Esophagus muscularis mucosa (tissue), 4 donors: Measurements from ENCODE around the gene CLSTN1. TPM values are rescaled to one million over a fixed set of nuclear protein-coding genes. Genes with fewer than 3 reads are reported as not detected.
A peak's percentile ranks its signal among the peaks of the same experiment; 100 is the strongest.

Source experiments
- DNase-seq: peaks from one replicate; pipeline ENCODE4 v3.0.0-alpha.2; 2017; ENCODE audit errors: extremely low spot score
- H3K27ac ChIP-seq, 4 donors: fragments of 200-600 bp; sonication (generic); replicated peaks in 1 of 4; 1 replicate in 3 of 4; 2 replicates in 1 of 4; pipeline ENCODE4 v1.5.1; 2016 to 2019; ENCODE audit warnings: mild to moderate bottlenecking in 1 of 4
- H3K27me3 ChIP-seq, 4 donors: fragments of 200-600 bp; sonication (generic); one replicate each; pipeline versions ENCODE4 v1.5.1 to v1.6.0; 2016 to 2019
- H3K36me3 ChIP-seq, 4 donors: fragments of 200-600 bp; sonication (generic); one replicate each; pipeline ENCODE4 v1.5.1; 2016 to 2019
- H3K4me1 ChIP-seq, 4 donors: fragments of 200-600 bp; sonication (generic); one replicate each; pipeline ENCODE4 v1.5.1; 2016 to 2019
- H3K4me3 ChIP-seq, 4 donors: fragments of 200-600 bp; sonication (generic); 1 replicate in 2 of 4; 2 replicates in 2 of 4; pipeline ENCODE4 v1.5.1; 2016 to 2019; ENCODE audit warnings: mild to moderate bottlenecking in 4 of 4, moderate library complexity in 1 of 4
- H3K9me3 ChIP-seq, 4 donors: fragments of 200-600 bp; sonication (generic); 1 replicate in 3 of 4; 2 replicates in 1 of 4; pipeline ENCODE4 v1.5.1; 2016 to 2019
- EP300 ChIP-seq: sonication (generic); formaldehyde crosslinking; IDR thresholded peaks from one replicate; pipeline ENCODE4 v1.6.1; 2017; ENCODE audit warnings: antibody characterized with exemption
- POLR2A ChIP-seq: fragments of 450-650 bp; IDR thresholded peaks from one replicate; pipeline ENCODE4 v1.6.1; 2017; ENCODE audit warnings: antibody characterized with exemption, moderate library complexity, mild to moderate bottlenecking, low read depth
- POLR2AphosphoS5 ChIP-seq, 2 donors: sonication (generic); formaldehyde crosslinking; IDR thresholded peaks; one replicate each; pipeline ENCODE4 v1.6.1; 2017; ENCODE audit warnings: antibody characterized with exemption in 2 of 2
- WGBS: methylation state at CpG from one replicate; pipeline ENCODE4 v1.1.5; 2018; 5-methylcytosine and 5-hydroxymethylcytosine counted together
- intact Hi-C: fragments of 100-400 bp; cut with DNase I; formaldehyde crosslinking; loops from one replicate; pipeline ENCODE4 v1.15.1; 2023
- total RNA-seq, 4 donors: library from RNA; depleted of rRNA; stranded (reverse); fragments of >200 nt; gene quantifications; one replicate each; pipeline versions ENCODE4 v1.1.0 to v1.2.1, GENCODE V29; 2016
- TF ChIP-seq, protein P1 (sequence below), 3 experiments: fragments of 200-600 bp in 2 of 3; fragments of 450-650 bp in 1 of 3; sonication (generic) in 2 of 3; IDR thresholded peaks; one replicate each; pipeline ENCODE4 v1.5.1; 2017 to 2019; ENCODE audit warnings: antibody characterized with exemption in 3 of 3, mild to moderate bottlenecking in 2 of 3, moderate library complexity in 1 of 3

The CLSTN1 gene
- total RNA-seq, 4 donors from 2014 or later, result 47.1 to 109 (median 72.3) TPM

DNA sequence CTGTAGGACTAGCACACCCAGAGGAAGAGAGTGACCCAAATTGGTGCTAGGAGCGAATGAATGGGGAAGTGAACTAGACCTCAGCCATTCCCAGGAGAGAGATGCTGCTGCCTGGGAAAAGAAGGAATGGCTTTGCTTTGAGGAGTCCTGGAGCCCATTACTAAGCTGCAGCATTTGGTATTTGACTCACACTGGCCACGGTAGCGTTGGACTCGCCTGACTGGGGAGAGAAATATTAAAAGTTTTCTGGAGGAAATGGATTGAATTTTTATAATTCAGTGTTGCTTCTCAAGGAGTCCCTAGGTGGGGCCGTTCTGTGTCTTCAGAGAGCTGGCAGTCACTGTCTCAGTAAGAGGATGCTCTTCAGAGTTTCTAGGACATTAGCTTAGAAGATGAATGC, 132.1 kb downstream of the CLSTN1 start:
- no peaks in the 10 kb centered on the region for H3K27me3 ChIP-seq
- H3K9me3 ChIP-seq, result no peaks in the 10 kb centered on the region
- no peak for TF ChIP-seq POLR2A
- TF ChIP-seq EP300, result no peak
- TF ChIP-seq POLR2AphosphoS5 (IDR thresholded peaks at IDR 0.05), result no peak
- TF ChIP-seq, protein P1, sequence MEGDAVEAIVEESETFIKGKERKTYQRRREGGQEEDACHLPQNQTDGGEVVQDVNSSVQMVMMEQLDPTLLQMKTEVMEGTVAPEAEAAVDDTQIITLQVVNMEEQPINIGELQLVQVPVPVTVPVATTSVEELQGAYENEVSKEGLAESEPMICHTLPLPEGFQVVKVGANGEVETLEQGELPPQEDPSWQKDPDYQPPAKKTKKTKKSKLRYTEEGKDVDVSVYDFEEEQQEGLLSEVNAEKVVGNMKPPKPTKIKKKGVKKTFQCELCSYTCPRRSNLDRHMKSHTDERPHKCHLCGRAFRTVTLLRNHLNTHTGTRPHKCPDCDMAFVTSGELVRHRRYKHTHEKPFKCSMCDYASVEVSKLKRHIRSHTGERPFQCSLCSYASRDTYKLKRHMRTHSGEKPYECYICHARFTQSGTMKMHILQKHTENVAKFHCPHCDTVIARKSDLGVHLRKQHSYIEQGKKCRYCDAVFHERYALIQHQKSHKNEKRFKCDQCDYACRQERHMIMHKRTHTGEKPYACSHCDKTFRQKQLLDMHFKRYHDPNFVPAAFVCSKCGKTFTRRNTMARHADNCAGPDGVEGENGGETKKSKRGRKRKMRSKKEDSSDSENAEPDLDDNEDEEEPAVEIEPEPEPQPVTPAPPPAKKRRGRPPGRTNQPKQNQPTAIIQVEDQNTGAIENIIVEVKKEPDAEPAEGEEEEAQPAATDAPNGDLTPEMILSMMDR (IDR thresholded peaks at IDR 0.05), result no peak
- intact Hi-C loops, result no loop called here
- DNase-seq, result no peak
- H3K36me3 ChIP-seq, result peaks cover 0 to 19% (median 4%) of the 10 kb centered on the region in 4 donors
- no peak overlapping the region for H3K27ac ChIP-seq
- peaks cover 28 to 47% (median 37%) of the 10 kb centered on the region in 4 donors for H3K4me1 ChIP-seq
- no peak overlapping the region for H3K4me3 ChIP-seq
- WGBS, result 78% methylated on average over 5 of the region's 5 CpGs

DNA sequence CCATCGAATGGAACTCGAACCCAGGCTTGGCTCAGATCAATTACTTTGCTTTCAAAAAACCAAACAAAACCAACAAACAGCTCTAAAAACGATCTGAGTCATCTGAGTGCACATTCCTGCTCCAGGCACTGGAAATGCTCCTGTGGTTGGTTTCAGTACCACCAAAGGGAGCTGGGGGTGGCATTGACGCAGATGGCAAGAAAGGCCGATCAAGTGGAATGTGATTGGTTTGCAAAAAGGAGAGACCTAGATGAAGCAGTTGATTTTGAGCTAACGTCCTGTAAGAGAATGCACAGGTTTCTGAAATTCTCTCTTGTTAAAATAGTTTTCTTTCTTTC, 132.7 kb downstream of the CLSTN1 start:
- TF ChIP-seq POLR2AphosphoS5 (IDR thresholded peaks at IDR 0.05) (no peak), EP300 (no peak), POLR2A (no peak)
- TF ChIP-seq, protein P1 (IDR thresholded peaks at IDR 0.05), result no peak
- intact Hi-C loops, result no loop called here
- Histone ChIP-seq H3K36me3 (peaks cover 0 to 19% (median 4%) of the 10 kb centered on the region in 4 donors), H3K4me1 (peaks cover 28 to 47% (median 37%) of the 10 kb centered on the region in 4 donors), H3K4me3 (no peak overlapping the region), H3K27me3 (no peaks in the 10 kb centered on the region), H3K27ac (no peak overlapping the region), H3K9me3 (no peaks in the 10 kb centered on the region)
- 88% methylated on average over 6 of the region's 6 CpGs for WGBS
- no peak for DNase-seq

DNA sequence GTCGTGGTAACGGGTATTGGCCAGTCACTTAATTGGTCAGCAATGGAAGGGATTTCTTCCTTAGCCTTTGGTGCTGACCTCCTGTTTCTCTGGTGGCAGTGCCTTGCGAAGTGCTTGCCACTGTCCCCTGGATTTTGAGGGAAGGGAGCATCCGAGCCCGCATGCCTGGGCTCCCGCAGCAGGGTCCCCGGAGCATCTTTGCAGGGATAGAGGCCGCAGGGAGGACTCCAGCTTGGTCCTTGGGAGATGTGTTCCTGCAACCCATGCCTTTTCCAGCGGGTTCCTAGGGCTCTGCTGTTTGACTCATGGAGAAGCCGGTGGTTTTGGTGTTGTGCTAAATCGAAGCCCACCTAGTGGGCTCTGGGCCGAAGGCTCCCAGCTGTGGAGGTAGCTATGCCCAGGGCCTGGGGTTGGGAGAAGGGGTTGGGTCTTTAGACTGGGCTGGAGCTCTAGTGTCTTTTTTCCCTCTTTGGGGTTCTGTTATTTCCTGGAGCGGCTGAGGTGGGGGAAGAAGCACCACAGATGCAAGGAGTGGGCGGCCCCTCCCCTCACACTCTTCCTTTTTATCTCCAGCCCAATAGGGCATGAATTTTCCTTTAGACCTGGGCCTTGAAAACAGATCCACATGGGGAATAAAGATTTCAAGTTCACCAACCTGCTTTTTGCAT, 133.2 kb downstream of the CLSTN1 start:
- peaks cover 28 to 47% (median 37%) of the 10 kb centered on the region in 4 donors for H3K4me1 ChIP-seq
- intact Hi-C loops, result no loop called here
- H3K27ac ChIP-seq, result peak overlapping the region; percentile 64 to 78 (median 74)
- peaks cover 0 to 19% (median 4%) of the 10 kb centered on the region in 4 donors for H3K36me3 ChIP-seq
- TF ChIP-seq, protein P1 (IDR thresholded peaks at IDR 0.05), result no peak
- TF ChIP-seq EP300 (no peak), POLR2AphosphoS5 (IDR thresholded peaks at IDR 0.05) (no peak), POLR2A (no peak)
- 72% methylated on average over 10 of the region's 14 CpGs for WGBS
- no peaks in the 10 kb centered on the region for H3K27me3 ChIP-seq
- peak overlapping the region; percentile 75 to 92 (median 84) for H3K4me3 ChIP-seq
- DNase-seq, result no peak
- no peaks in the 10 kb centered on the region for H3K9me3 ChIP-seq

DNA sequence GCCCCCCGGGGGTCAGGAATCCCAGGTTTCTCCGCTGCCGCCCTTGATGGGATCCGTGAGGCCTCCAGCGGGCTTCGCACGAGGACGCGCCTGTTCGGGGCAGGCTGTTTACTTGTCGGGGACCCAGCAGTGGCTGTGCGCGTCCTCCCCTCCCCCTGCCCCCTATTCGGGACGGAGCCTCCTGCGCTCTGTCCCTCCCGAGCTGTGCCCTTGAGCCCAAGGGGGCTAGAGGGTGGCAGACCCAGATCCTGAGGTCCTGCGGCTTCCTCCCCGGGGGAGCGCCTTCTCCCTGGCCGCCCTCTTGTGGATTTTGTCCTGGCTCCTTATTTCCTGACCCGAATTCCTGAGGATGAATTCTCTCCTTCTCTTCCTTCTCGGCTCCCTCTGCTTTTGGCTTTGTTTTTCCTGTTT, 133.8 kb downstream of the CLSTN1 start:
- H3K36me3 ChIP-seq, result peaks cover 0 to 19% (median 4%) of the 10 kb centered on the region in 4 donors
- peaks cover 28 to 47% (median 37%) of the 10 kb centered on the region in 4 donors for H3K4me1 ChIP-seq
- no peak for TF ChIP-seq EP300
- TF ChIP-seq, protein P1 (IDR thresholded peaks at IDR 0.05), result peak in 1 of 3 experiments; percentile 7
- H3K4me3 ChIP-seq, result peak overlapping the region; percentile 75 to 92 (median 84)
- no peaks in the 10 kb centered on the region for H3K9me3 ChIP-seq
- H3K27ac ChIP-seq, result peak overlapping the region; percentile 64 to 78 (median 74)
- H3K27me3 ChIP-seq, result no peaks in the 10 kb centered on the region
- intact Hi-C loops, result loop anchor here (5.0 kb wide), 1 partner anchor 63 kb away; no protein-coding TSS in a partner anchor
- no peak for DNase-seq
- WGBS, result 39% methylated on average over 15 of the region's 23 CpGs
